ENCODE results near the gene CTIF.

GRCh38 chr18:48725562-48725961 is 186.7 kb downstream of the CTIF start:
- no peak for TF ChIP-seq TAF1 (IDR thresholded peaks at IDR 0.05; ENCODE audit: low read depth, low read length)
- TF ChIP-seq POLR2A (IDR thresholded peaks at IDR 0.05; ENCODE audit: low read depth, low read length), result no peak
- no peak for TF ChIP-seq POLR2AphosphoS5 (IDR thresholded peaks at IDR 0.05; ENCODE audit: low read depth, low read length)

Measured in GM12891 (cell line).